H54 (cell line): Measurements from ENCODE around the gene S100P.
"Not testable (repeated sequence)": the region's sequence is repeated elsewhere in the genome, so short reads cannot be mapped to it uniquely, and the experiment has no call there.

Experiments used
- DNase-seq: peaks from one replicate; pipeline ENCODE4 v3.0.0; 2011; ENCODE audit warnings: low spot score, mixed read lengths; ENCODE audit not compliant: insufficient read length
- FAIRE-seq: peaks from 3 replicates; lab custom pipeline; 2011; peaks lifted over from hg19 to GRCh38; lab: Jason Lieb, UNC
- POLR2A ChIP-seq: IDR thresholded peaks from 2 replicates; pipeline ENCODE4 v1.6.1; 2011; ENCODE audit warnings: low read depth, mild to moderate bottlenecking, low read length

S100P gene

DNA sequence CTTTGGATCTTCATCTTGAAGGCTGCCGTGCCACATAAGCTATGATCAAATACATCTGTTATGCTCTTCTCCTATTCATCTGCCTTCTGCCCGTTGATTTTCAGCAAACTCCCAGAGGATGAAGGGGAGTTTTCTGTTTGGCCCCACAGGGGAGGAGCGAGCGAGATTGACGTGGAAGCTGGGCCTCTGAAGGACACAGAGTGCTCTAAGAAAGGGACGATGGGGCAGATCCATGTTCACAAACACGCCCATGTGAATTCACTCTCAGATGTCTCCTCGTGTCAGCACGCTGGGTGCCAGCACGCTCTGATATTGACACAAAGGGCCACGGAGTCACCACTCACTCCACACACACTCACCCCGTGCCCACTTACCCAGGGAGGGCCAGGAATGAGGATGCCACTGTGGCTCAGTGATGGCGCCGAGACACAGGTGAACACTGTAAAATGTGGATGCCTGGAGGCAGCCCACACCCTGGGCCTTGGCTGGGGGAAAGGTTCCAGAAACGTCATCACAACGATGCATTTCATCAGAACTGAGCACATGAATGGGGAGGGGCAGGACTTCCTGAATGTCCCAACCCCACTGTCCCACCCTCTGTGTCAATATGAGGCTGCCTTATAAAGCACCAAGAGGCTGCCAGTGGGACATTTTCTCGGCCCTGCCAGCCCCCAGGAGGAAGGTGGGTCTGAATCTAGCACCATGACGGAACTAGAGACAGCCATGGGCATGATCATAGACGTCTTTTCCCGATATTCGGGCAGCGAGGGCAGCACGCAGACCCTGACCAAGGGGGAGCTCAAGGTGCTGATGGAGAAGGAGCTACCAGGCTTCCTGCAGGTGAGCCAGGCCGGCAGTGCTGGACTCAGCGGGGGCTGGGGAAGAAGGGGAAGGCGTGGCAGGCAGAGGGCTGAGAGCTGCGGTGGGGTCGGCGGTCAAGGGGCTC, at the start of gene S100P:
S100P (plus strand) TSS at position 648 of the 946 bp plus-strand sequence; CDS start at position 703, 55 bp downstream.
- no peak for TF ChIP-seq POLR2A
- DNase-seq (no peak), FAIRE-seq (no peak)

DNA sequence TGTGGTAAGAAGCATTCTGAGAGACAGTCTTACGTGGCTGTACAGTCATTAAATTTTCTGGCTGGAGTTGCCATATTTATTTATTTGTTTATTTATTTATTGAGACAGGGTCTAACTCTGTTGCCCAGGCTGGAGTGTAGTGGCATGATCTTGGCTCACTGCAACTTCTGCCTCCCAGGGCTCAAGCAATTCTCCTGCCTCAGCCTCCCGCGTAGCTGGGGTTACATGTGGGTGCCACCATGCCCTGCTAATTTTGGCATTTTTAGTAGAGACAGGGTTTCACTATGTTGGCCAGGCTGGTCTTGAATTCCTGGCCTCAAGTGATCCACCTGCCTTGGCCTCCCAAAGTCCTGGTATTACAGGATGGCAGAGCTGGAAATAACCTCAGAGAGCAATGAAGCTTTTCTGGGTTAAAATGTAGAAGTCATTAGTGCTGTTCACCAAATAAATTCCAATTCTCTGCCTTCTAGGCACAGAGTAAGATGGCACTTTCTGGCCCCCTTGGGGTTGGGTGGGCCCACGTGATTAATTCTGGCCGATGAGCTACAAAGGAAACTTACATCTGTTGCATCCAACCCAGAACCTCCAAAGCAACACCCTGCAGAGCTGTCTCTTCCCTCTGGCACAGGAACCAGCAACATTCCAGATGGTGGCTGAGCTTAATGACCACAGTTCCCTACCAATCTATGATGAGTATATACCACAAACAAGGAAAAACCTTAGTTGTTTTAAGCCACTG, 48.7 kb upstream of the S100P start:
- FAIRE-seq (no peak), DNase-seq (no peak)
- no peak for TF ChIP-seq POLR2A

DNA sequence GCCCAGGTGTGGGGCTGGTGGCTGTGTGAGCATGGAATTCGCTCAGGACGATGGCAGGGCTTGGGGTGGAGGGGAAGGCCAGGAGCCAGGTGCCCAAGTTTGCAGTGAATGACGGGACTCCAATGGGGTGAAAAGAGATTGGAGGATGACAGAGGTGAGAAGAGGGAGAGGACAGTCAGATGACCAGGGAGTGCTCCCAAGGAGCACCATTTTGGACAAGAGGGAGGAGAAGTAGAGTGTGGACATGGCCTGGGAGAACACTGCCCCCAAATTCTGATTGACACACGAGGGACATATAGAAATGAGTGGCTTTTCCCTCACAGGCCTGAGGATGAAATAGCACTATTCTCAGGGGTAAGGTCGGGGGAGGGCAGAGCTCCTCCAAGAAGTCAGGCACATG, 46.5 kb upstream of the S100P start:
- DNase-seq = no peak
- no peak for TF ChIP-seq POLR2A
- no peak for FAIRE-seq

DNA sequence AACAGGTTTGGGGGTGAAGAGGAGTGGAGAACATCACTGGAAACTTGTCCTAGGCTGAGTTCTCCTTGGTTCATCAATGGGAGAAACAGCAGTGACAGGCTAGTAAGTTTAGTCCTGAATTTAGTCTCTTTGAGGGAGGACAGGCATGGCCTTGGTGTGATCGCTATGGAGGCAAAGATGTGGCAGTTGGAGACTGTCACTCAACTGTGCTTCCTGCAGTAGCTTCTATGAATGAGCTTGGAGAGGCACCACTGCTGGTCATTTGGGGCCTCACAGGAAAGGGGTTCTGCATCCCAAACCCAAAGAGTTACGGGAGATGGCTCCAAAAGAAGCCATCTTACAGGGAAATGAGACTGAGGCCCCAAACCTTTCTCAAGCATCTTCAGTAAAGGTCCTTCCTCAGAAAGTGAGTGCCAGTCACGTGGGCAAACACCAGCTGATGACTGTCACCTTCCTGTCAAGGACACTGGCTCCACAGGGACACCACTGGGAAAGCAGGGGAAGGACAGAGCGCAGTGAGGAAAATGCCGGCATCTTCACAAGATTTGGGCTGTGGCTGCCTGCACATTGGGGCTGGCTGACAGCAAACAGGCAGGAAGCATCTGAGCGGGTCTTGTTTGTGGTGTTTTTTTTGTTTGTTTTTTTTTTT, 46.0 kb upstream of the S100P start:
- no peak for TF ChIP-seq POLR2A
- DNase-seq = no peak
- FAIRE-seq = no peak

GRCh38 chr4:6649216-6649615, 44.5 kb upstream of the S100P start:
- DNase-seq (no peak), FAIRE-seq (no peak)
- TF ChIP-seq POLR2A = no peak

- not testable (repeated sequence) for FAIRE-seq, DNase-seq
Observed at GRCh38 chr4:6654211-6654610, 39.5 kb upstream of the S100P start.

GRCh38 chr4:6655291-6655690, 38.4 kb upstream of the S100P start:
- FAIRE-seq = not testable (repeated sequence)

GRCh38 chr4:6655924-6656323, 37.8 kb upstream of the S100P start:
- no peak for TF ChIP-seq POLR2A
- FAIRE-seq = no peak
- no peak for DNase-seq

More at GRCh38 chr4:6655291-6655690, 38.4 kb upstream of the S100P start:
- DNase-seq = not testable (repeated sequence)

DNA sequence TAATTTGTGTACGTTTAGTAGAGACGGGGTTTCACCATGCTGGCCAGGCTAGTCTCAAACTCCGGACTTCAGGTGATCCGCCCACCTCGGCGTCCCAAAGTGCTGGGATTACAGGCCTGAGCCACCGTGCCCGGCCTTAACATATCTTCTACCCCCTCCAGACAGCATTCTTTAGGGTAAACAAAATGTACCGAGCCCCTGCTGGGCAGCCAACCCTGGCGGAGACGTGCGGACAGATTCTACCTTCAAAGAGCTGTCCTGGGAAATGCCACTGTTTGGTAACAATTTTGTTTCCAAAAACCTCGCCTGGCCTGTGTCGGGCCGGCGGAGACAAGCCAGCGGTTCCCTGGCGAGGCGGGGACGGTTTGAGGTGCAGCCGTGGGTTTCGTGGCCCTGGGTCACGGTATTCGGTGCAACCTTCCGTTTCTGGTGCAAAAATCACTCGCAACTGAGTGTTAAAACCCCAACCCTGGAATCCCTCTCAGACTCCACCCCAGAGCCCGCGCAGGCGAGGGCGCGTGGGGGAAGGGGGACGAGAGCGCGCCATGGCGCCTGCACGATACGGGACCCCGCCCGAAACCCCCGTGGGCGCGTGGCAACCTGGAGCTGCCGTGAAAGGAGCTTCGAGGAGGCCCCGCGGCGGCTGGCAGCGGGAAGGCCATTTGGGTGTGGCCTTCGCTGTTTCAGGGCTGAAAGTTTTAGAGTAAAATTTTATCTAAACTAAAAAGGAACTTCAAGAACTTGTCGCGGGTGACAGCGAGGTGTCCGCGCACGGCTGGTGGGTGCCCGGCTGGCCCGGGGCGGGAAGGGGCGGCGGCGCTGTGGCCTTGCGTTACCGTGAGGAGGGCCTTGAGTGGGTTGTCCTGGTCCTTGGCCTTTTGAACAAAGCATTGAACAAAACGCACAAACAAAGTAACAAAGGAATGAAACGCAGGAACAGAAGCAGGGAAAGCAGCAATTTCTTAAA, 36.2 kb upstream of the S100P start:
- DNase-seq (no peak), FAIRE-seq (no peak)
- TF ChIP-seq POLR2A = no peak

- DNase-seq (no peak), FAIRE-seq (no peak)
- no peak for TF ChIP-seq POLR2A
Observed at GRCh38 chr4:6658209-6658595, 35.5 kb upstream of the S100P start.

- TF ChIP-seq POLR2A = no peak
- DNase-seq (no peak), FAIRE-seq (no peak)
Observed at GRCh38 chr4:6658597-6659075, 35.0 kb upstream of the S100P start.

DNA sequence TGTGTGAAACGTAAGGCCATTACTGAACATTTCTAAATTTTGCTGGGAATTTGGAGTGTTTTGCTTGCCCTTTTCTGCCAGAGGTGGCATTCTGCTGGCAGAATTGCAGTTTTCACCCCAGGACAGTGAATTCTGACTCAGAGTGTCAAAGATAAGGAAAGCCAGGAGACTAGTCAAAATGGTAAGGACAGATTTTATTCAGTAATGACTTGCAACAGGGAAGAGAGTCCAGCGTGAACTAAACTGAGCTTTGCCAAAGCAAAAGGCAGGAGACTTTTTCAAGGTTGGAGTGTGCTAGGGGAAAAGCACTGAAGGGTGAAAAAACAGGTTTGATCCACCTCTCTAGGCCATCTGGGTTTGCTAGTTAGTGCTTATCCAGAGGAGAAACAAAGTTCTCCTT, 33.8 kb upstream of the S100P start:
- no peak for DNase-seq
- FAIRE-seq = no peak
- TF ChIP-seq POLR2A = no peak

GRCh38 chr4:6660430-6660829, 33.2 kb upstream of the S100P start:
- no peak for TF ChIP-seq POLR2A
- no peak for DNase-seq
- no peak for FAIRE-seq
